IPS-NIHi7 (cell line): Measurements from ENCODE around the gene ALDH3A1.
A peak's percentile ranks its signal among the peaks of the same experiment; 100 is the strongest.

Source experiments
- DNase-seq: peaks from one replicate; pipeline ENCODE4 v3.0.0; 2012; ENCODE audit warnings: mixed read lengths; ENCODE audit errors: extremely low spot score

ALDH3A1 gene

GRCh38 chr17:19703828-19704613 lies 44.1 kb downstream of the ALDH3A1 start:
- peak; percentile 60 for DNase-seq

- DNase-seq = peak; percentile 15
Measured at GRCh38 chr17:19703106-19703827, 44.8 kb downstream of the ALDH3A1 start.

- DNase-seq = no peak
Measured at GRCh38 chr17:19702217-19702641, 45.9 kb downstream of the ALDH3A1 start.
